IPS-18c (cell line): Measurements from ENCODE around the gene TTC36.

ENCODE experiments used
- H3K4me3 ChIP-seq: 2 replicates; pipeline ENCODE4 v1.7.0; 2013; ENCODE audit warnings: low read depth, mild to moderate bottlenecking, low read length, moderate library complexity; ENCODE audit not compliant: insufficient read depth
- H3K9me3 ChIP-seq: one replicate; pipeline ENCODE4 v1.6.1; 2013; ENCODE audit warnings: mild to moderate bottlenecking, low read length, moderate library complexity; ENCODE audit not compliant: control insufficient read depth, insufficient read depth

Gene TTC36

GRCh38 chr11:118530180-118530682 lies 3.0 kb downstream of the TTC36 start:
- Histone ChIP-seq H3K4me3 (peak overlapping the region; percentile 77), H3K9me3 (peaks cover 2% of the 10 kb centered on the region)

DNA sequence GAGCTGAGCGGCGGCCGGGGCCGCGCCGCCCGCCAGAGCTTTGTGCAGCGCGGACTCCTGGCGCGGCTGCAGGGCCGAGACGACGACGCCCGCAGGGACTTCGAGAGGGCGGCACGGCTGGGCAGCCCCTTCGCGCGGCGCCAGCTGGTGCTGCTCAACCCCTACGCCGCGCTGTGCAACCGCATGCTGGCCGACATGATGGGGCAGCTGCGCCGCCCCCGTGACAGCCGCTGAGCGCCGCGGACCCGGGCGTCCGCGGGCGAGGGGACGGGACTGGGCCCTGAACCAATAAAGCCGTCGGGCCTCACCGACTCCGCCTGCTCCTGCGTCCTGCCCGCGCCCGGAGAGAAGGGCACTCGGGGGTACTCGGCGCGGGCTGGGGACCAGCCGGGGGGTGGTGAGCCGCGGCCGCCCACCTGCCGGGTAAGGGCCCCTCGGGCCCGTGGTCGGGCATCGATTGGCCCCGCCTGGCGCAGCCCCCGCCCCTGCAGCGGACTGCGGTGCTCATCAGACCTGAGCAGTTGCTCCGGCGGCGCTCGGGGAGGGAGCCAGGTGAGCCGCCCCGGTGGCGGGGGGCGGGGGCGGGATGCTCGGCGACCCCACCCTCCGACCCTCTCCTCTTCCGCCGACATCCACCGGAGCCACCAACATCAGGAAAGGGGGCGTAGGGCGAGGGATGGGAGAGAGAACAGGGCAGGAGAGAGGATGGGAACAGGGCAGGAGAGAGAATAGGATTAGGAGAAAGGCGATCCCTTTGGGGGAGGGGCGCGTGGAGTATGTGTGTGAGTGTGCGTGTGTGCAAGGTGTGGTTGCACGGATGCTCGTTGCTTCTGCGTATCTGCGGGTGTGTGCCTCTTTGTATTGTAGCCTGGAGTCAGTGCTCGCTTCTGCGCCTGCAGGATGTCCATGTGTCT lies 3.7 kb downstream of the TTC36 start, which contains the start of gene TMEM25:
TSS of gene TMEM25 (plus strand) at position 510 of the 914 bp plus-strand sequence. CDS start 610 bp downstream, outside the sequence.
- Histone ChIP-seq H3K9me3 (peaks cover 2% of the 10 kb centered on the region), H3K4me3 (peak within 1 kb of the TSS; percentile 77)

DNA sequence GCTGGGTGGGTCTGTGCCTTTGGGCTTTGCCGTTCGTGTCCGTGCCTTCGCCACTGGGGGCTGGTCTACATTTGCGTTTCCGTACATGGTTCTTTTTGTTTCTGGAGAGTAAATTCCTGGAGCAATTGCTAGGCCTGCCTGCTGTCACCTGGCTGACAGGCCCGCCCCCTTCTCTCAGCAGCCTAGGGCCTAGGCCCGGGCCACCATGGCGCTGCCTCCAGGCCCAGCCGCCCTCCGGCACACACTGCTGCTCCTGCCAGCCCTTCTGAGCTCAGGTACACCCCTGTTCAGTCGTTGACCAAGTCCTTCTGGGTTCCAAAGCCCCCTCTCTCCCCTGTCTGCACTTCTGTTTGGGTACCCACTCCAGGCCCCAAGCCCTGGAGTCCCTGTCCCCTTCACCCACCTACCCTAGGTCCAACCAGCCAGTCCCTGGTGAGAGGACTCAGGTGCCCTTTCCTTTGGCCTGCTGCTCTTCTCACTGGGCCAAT lies 4.4 kb downstream of the TTC36 start:
- Histone ChIP-seq H3K9me3 (peaks cover 2% of the 10 kb centered on the region), H3K4me3 (peak overlapping the region; percentile 77)

DNA sequence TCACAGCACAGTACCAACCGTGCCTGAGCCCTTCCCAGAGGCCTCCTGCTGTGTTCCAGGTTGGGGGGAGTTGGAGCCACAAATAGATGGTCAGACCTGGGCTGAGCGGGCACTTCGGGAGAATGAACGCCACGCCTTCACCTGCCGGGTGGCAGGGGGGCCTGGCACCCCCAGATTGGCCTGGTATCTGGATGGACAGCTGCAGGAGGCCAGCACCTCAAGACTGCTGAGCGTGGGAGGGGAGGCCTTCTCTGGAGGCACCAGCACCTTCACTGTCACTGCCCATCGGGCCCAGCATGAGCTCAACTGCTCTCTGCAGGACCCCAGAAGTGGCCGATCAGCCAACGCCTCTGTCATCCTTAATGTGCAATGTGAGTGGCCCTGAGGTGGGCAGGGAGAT lies 4.8 kb downstream of the TTC36 start:
- peaks cover 2% of the 10 kb centered on the region for H3K9me3 ChIP-seq
- 0 out of 2 replicates have a peak overlapping the region, but pooled peaks have one; percentile 77 for H3K4me3 ChIP-seq

DNA sequence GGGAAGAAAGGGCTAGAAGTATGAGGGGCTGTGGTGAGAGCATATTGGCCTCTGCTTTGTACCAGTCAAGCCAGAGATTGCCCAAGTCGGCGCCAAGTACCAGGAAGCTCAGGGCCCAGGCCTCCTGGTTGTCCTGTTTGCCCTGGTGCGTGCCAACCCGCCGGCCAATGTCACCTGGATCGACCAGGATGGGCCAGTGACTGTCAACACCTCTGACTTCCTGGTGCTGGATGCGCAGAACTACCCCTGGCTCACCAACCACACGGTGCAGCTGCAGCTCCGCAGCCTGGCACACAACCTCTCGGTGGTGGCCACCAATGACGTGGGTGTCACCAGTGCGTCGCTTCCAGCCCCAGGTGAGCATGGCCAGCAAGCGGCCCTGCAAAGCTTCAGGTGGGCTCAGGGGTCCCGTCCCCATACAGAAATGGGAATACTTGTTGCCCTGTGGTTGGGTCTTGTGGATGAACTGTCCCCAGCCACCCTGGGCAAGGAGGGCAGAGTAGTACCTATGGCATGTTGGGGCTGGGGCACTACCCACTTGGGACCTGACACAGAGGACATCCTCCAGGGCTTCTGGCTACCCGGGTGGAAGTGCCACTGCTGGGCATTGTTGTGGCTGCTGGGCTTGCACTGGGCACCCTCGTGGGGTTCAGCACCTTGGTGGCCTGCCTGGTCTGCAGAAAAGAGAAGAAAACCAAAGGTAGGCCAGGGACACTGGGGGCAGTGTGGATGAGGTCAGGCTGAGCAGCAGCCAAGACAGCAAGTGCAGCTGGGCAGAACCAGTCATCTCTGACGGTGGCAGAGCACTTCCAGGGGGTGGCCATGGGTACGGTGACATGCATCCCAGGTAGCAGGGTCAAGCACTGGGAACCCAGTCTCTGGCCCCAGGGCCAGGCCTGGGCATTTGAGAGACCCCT lies 5.8 kb downstream of the TTC36 start:
- H3K9me3 ChIP-seq: peaks cover under 1% of the 10 kb centered on the region
- no peak overlapping the region for H3K4me3 ChIP-seq

DNA sequence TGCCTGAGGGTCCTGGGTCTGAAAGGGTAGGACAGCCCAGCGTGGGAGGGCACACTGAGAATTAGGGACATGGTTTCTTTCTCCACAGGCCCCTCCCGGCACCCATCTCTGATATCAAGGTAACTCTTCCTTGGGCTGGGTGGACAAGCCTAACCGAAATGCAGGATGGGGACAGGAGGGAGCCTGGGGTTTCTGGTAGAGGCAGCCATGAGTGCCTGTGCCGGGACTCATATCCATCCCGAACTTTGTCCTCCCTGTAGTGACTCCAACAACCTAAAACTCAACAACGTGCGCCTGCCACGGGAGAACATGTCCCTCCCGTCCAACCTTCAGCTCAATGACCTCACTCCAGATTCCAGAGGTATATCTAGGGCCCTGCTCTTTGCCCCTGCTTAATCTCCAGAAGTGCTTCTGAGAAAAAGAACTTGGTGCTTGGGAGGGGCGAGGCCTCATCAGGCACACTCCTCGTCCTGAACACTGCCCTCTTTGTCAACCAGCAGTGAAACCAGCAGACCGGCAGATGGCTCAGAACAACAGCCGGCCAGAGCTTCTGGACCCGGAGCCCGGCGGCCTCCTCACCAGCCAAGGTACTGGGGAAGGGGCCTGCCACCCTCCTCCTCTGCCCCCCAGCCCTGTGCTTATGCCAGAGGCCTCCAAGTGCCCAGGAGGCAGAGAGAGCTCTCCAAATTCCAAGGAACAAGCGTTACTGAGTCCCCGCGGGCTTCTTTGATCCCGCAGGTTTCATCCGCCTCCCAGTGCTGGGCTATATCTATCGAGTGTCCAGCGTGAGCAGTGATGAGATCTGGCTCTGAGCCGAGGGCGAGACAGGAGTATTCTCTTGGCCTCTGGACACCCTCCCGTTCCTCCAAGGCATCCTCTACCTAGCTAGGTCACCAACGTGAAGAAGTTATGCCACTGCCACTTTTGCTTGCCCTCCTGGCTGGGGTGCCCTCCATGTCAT lies 6.8 kb downstream of the TTC36 start:
- Histone ChIP-seq H3K4me3 (no peak overlapping the region), H3K9me3 (no peaks in the 10 kb centered on the region)

DNA sequence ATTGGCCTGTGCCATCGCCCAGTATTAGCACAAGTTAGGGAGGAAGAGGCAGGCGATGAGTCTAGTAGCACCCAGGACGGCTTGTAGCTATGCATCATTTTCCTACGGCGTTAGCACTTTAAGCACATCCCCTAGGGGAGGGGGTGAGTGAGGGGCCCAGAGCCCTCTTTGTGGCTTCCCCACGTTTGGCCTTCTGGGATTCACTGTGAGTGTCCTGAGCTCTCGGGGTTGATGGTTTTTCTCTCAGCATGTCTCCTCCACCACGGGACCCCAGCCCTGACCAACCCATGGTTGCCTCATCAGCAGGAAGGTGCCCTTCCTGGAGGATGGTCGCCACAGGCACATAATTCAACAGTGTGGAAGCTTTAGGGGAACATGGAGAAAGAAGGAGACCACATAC lies 8.0 kb downstream of the TTC36 start:
- Histone ChIP-seq H3K4me3 (no peak overlapping the region), H3K9me3 (no peaks in the 10 kb centered on the region)

- H3K9me3 ChIP-seq: no peaks in the 10 kb centered on the region
- no peak overlapping the region for H3K4me3 ChIP-seq
Observed at GRCh38 chr11:118536726-118537125, 9.5 kb downstream of the TTC36 start.

DNA sequence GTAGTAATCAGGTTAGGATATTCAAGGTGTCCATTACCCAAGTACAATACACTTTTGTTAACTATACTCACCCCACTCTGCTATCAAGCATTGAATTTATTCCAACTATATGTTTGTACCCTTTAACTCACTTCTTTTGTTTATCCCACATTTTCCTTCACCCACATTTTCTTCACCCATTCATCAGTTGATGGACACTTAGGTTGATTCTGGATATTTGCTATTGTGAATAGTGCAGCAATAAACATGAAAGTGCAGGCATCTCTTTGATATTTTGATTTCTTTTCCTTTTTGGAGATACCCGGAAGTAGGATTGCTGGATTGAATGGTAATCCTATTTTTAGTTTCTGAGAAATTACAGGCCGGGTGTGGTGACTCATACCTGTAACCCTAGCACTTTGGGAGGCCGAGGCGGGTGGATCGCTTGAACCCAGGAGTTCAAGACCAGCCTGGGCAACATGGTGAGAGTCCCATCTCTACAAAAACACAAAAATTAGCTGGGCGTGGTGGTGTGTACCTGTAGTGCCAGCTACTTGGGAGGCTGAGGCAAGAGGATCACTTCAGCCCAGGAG lies 10.2 kb downstream of the TTC36 start:
- Histone ChIP-seq H3K4me3 (no peak overlapping the region), H3K9me3 (no peaks in the 10 kb centered on the region)

GRCh38 chr11:118544010-118544646 lies 16.9 kb downstream of the TTC36 start:
- no peaks in the 10 kb centered on the region for H3K9me3 ChIP-seq

DNA sequence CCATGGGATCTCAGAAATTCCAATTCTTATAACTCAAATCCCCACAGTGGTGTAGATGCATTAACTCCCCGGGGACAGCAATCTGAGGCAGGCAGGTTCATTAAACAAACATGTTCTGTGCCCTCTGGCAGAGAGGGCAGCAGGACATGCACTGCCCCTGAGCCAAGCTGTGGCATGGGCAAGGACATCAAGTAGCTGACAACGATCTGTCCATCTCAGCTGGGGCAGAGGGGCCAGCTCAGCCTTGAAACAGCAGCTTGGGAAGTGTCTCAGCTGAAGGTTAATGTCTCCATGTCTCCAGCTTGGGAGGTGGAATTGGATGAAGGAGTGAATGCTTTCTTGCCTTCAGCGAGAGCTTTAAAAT lies 17.4 kb downstream of the TTC36 start:
- Histone ChIP-seq H3K4me3 (no peak overlapping the region), H3K9me3 (no peaks in the 10 kb centered on the region)

More at GRCh38 chr11:118544010-118544646, 16.9 kb downstream of the TTC36 start:
- no peak overlapping the region for H3K4me3 ChIP-seq

DNA sequence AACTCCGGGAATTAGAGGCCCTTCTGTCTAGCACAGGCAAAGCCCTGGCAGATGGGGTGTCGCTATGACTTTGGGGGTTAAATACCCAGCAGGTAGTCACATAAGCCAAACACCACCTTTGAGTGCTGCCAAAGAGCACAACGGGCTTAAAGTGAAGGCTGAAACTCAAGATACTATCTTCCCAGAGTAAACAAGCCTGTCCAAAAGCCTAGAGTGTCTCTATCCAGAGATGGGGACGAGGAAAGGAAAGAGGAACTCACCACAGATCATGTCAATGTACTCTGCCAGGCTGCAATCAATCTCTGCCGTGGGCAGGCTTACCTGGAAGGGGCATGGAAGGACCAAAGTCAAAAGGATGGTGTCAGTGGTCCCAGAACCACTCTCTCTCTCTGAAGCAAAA lies 18.3 kb downstream of the TTC36 start:
- H3K4me3 ChIP-seq: no peak overlapping the region
- H3K9me3 ChIP-seq: no peaks in the 10 kb centered on the region

GRCh38 chr11:118547132-118547531 lies 19.9 kb downstream of the TTC36 start:
- no peak overlapping the region for H3K4me3 ChIP-seq
- H3K9me3 ChIP-seq: no peaks in the 10 kb centered on the region

DNA sequence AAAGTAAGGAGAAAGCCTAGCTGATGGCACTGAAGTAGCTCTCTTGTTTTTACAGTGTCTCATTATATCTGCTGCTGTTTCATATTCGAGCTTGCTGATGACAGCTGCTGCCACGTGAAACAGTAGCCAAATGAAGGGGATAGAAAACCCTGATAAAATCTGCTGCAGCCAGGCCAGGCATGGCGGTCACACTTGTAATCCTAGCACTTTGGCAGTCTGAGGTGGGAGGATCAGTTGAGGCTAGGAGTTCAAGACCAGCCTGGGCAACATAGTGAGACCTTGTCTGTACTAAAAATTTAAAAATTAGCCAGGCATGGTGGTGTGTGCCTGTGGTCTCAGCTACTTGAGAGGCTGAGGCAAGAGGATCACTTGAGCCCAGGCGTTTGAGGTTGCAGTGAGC lies 25.1 kb downstream of the TTC36 start:
- H3K4me3 ChIP-seq: no peak overlapping the region
- H3K9me3 ChIP-seq: no peaks in the 10 kb centered on the region

DNA sequence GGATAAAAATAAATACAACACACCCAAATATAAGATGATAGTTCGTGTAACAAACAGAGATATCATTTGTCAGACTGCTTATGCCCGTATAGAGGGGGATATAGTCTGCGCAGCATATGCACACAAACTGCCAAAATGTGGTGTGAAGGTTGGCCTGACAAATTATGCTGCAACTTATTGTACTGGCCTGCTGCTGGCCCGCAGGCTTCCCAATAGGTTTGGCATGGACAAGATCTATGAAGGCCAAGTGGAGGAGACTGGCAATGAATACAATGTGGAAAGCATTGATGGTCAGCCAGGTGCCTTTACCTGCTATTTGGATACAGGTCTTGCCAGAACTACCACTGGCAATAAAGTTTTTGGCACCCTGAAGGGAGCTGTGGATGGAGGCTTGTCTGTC lies 33.5 kb downstream of the TTC36 start:
- no peak overlapping the region for H3K4me3 ChIP-seq
- H3K9me3 ChIP-seq: no peaks in the 10 kb centered on the region

- Histone ChIP-seq H3K4me3 (no peak overlapping the region), H3K9me3 (no peaks in the 10 kb centered on the region)
Observed at GRCh38 chr11:118565051-118565450, 37.8 kb downstream of the TTC36 start.
